WI38 (cell line): ENCODE results near the gene LMNB1.

Experiments
- H3K4me3 ChIP-seq: 2 replicates; pipeline ENCODE4 v1.5.1; 2011; ENCODE audit warnings: low read depth, mild to moderate bottlenecking, control low read depth, low read length
- TF ChIP-seq, protein P1 (sequence below): IDR thresholded peaks from 2 replicates; pipeline ENCODE4 v1.5.1; 2012; ENCODE audit warnings: low read depth, mild to moderate bottlenecking, control low read depth, low read length

Gene LMNB1

DNA sequence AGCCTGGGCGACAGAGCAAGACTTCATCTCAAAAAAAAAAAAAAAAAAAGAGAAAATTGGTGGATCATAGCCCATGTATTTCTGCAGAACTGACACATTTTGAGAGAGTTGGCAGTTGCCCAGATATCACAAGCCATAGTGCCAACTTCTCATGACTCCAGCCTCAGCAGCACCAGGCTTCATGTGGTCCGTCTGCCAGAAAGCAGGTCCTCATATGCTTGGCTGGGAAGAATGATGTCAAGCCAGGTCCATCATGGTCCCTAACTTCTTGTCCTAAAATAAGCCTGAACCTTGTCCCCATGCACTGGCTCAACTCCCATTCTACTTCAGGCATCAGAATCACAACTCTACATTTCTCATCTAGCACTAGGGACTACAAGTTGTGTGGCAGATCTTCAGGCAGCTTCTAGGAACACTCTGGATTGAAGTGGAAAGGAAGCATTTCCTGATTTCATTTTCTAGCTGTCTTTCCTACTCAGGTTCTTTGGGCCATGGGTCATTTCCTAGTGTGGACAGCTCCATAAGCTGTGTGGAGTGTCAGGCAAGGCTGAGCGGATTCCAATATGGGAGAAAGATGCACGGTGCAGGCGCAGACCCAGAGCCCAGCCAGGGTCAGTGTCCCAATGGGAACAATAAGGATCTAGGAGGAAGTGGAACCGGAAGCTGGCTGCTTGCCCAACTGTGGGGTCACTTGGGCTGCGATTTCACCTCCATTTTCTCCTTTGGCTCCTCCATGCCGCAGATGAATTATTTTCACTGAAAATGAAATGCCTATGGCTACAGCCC is 90.1 kb downstream of the LMNB1 start:
- no peak overlapping the region for H3K4me3 ChIP-seq
- TF ChIP-seq, protein P1, sequence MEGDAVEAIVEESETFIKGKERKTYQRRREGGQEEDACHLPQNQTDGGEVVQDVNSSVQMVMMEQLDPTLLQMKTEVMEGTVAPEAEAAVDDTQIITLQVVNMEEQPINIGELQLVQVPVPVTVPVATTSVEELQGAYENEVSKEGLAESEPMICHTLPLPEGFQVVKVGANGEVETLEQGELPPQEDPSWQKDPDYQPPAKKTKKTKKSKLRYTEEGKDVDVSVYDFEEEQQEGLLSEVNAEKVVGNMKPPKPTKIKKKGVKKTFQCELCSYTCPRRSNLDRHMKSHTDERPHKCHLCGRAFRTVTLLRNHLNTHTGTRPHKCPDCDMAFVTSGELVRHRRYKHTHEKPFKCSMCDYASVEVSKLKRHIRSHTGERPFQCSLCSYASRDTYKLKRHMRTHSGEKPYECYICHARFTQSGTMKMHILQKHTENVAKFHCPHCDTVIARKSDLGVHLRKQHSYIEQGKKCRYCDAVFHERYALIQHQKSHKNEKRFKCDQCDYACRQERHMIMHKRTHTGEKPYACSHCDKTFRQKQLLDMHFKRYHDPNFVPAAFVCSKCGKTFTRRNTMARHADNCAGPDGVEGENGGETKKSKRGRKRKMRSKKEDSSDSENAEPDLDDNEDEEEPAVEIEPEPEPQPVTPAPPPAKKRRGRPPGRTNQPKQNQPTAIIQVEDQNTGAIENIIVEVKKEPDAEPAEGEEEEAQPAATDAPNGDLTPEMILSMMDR, result no peak

GRCh38 chr5:126868338-126869004 is 91.5 kb downstream of the LMNB1 start:
- TF ChIP-seq, protein P1, result no peak
- H3K4me3 ChIP-seq, result no peak overlapping the region

GRCh38 chr5:126869005-126869451 is 92.1 kb downstream of the LMNB1 start:
- H3K4me3 ChIP-seq, result no peak overlapping the region
- TF ChIP-seq, protein P1, result no peak

DNA sequence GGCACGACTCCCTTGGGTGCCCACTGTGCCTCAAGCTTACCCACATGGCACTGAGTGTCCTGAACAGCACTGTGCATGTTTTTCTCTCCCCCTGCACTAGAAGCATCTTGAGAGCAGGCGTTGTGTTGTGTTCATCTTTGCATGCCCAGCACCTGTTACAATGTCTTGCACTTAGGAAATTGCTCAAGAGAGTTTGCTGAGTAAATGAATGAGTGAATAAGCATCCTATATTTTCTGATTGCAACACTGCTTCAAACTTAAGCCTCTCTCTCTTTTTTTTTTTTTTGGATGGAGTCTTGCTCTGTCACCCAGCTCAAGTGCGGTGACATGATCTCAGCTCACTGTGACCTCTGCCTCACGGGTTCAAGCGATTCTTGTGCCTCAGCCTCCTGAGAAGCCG is 94.5 kb downstream of the LMNB1 start:
- TF ChIP-seq, protein P1, result no peak
- no peak overlapping the region for H3K4me3 ChIP-seq

DNA sequence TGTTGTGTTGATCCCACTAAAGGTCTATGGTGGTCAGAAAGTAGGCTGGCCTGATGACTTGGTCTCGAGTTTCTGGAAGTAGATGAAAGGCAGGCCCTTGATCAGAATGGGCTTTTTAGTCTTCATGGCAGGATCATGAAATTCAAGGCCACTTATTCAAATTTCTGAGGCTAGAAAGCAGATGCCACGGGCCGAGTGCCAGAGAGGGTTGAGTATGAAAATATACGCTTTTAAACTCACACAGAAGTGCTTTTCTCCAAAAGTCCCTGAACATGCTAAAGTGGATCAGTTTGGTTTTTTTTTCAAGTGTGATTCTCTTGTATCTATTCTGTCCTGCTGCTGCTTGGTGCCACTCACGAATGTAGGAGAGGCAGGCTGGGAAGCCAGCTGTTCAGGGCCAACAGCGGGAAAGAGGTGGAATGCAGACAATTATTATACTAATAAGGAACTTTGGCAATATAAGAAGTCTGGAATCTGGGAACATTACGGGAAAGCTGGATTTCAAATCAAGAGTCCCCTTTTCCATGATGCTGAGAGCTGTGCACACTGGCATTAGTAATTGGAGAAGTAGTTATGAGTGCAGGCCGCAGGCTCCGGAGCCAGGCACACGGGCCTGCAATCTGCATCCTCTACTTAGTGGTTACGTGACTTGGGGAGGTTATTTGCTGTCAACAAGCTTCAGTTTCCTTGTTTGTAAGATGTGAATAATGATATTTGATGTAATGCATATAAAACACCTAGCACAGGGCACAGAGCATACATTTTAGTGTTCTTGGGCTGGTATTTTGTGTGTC is 95.8 kb downstream of the LMNB1 start:
- H3K4me3 ChIP-seq, result no peak overlapping the region
- TF ChIP-seq, protein P1, result no peak

GRCh38 chr5:126875303-126875785 is 98.4 kb downstream of the LMNB1 start:
- TF ChIP-seq, protein P1, result no peak
- H3K4me3 ChIP-seq, result no peak overlapping the region

- H3K4me3 ChIP-seq, result no peak overlapping the region
- TF ChIP-seq, protein P1, result no peak
Observed at GRCh38 chr5:126877602-126878001, 100.7 kb downstream of the LMNB1 start.
